ENCODE measurements around the gene RALY. TPM values are rescaled to one million over a fixed set of nuclear protein-coding genes. Genes with fewer than 3 reads are reported as not detected.

RALY gene
- total and polyA plus RNA-seq, 2 of the 4 experiments (the other 2 are of a cell fraction), result 46.2 to 115 TPM

GRCh38 chr20:34022839-34023234 is 29.1 kb downstream of the RALY start:
- Histone ChIP-seq H3K4ac (ENCODE audit: low read depth, low read length) (no peak overlapping the region), H2BK20ac (ENCODE audit: low read depth, low read length) (no peak overlapping the region), H3K4me3 (ENCODE audit: insufficient read depth, low read depth, low read length) (no peak overlapping the region), H2BK5ac (ENCODE audit: low read depth, low read length, poor library complexity, severe bottlenecking) (no peak overlapping the region), H3K56ac (ENCODE audit: extremely low read depth, insufficient read depth, low read length) (no peak overlapping the region), H3K36me3 (ENCODE audit: control insufficient read depth, insufficient read depth, low read length) (0 out of 2 replicates have a peak, but pooled peaks cover 1% of the 10 kb centered on the region), H4K91ac (ENCODE audit: insufficient read depth, low read depth, low read length) (no peak overlapping the region), H3K9me1 (ENCODE audit: insufficient read depth, low read length) (peaks cover 52% of the 10 kb centered on the region), H3K23ac (ENCODE audit: low read depth, low read length) (no peak overlapping the region), H4K5ac (ENCODE audit: low read depth, low read length) (no peak overlapping the region), H3K79me1 (ENCODE audit: low read depth in 1 of 2, low read length in 2 of 2) (peaks cover 69 to 91% of the 10 kb centered on the region in 2 experiments), H2AK9ac (replicated peaks; ENCODE audit: low read depth, low read length, poor library complexity) (no peak overlapping the region), H4K8ac (ENCODE audit: low read depth in 2 of 2, low read length in 2 of 2) (no peak overlapping the region), H2BK120ac (ENCODE audit: low read depth, low read length) (no peak overlapping the region), H4K20me1 (ENCODE audit: insufficient read depth, low read length) (peaks cover 91% of the 10 kb centered on the region), H2BK15ac (ENCODE audit: low read depth, low read length) (no peak overlapping the region), H3K4me1 (ENCODE audit: control insufficient read depth, insufficient read depth, low read length) (peaks cover 18% of the 10 kb centered on the region), H3K27ac (ENCODE audit: insufficient read depth, low read length) (no peak overlapping the region), H3K27me3 (ENCODE audit: control insufficient read depth, insufficient read depth, low read length) (no peaks in the 10 kb centered on the region), H2AFZ (replicated peaks; ENCODE audit: low read length, poor library complexity) (no peak overlapping the region), H3K14ac (replicated peaks; ENCODE audit: low read depth, low read length) (no peak overlapping the region), H3K18ac (ENCODE audit: low read depth, low read length) (no peak overlapping the region), H3K9ac (ENCODE audit: low read depth, low read length) (no peak overlapping the region), H2AK5ac (ENCODE audit: low read depth, low read length) (no peak overlapping the region), H3K9me3 (ENCODE audit: control insufficient read depth, insufficient read depth, low read length) (no peaks in the 10 kb centered on the region), H3K4me2 (ENCODE audit: low read depth, low read length) (no peak overlapping the region)
- BruUV-seq (replicated peaks), result no TSS peak
- in situ Hi-C loops (cut with MboI; ENCODE audit: low sequenced_read_pairs) (no loop called here), intact Hi-C loops (cut with micrococcal nuclease) (no loop called here), dilution Hi-C loops (cut with HindIII; ENCODE audit: low sequenced_read_pairs, unreplicated experiment) (no loop called here)
- WGBS, 2 experiments (ENCODE audit: extremely low coverage in 2 of 2, insufficient read length in 1 of 2), result no CpG with 5 or more reads among the region's 3 CpGs
- CTCF ChIA-PET, result interaction anchor here (0.6 kb wide), 2 partner anchors 13 to 61 kb away, joined by 3 read pairs; no protein-coding TSS in a partner anchor
- POLR2A ChIA-PET (ENCODE audit: unreplicated experiment), result no interaction called here
- DNase-seq, result no peak
- ATAC-seq (ENCODE audit: low read depth), result no peak
- TF ChIP-seq FOS (IDR thresholded peaks at IDR 0.05; ENCODE audit: low read depth, low read length), result no peak
- TF ChIP-seq RFX5 (IDR thresholded peaks at IDR 0.05; ENCODE audit: low read depth, low read length), result no peak
- no peak for TF ChIP-seq MAFK (IDR thresholded peaks at IDR 0.05; ENCODE audit: low read depth, low read length)
- TF ChIP-seq CTCF (conservative IDR thresholded peaks at IDR 0.05; ENCODE audit: low read depth, low read length), result no peak
- TF ChIP-seq BHLHE40 (IDR thresholded peaks at IDR 0.05; ENCODE audit: low read depth, low read length), result no peak
- TF ChIP-seq ELK1 (IDR thresholded peaks at IDR 0.05; ENCODE audit: borderline replicate concordance, low read depth, low read length), result no peak
- TF ChIP-seq SMC3 (IDR thresholded peaks at IDR 0.05; ENCODE audit: low read depth, low read length), result no peak
- no peak for TF ChIP-seq MXI1 (IDR thresholded peaks at IDR 0.05; ENCODE audit: borderline replicate concordance, low read depth, low read length)
- TF ChIP-seq CEBPB (IDR thresholded peaks at IDR 0.05; ENCODE audit: low read depth, low read length), result no peak
- TF ChIP-seq RCOR1 (IDR thresholded peaks at IDR 0.05; ENCODE audit: insufficient replicate concordance, low read length), result no peak
- TF ChIP-seq NFE2L2 (IDR thresholded peaks at IDR 0.05; ENCODE audit: low read depth, low read length), result no peak
- TF ChIP-seq CHD1 (IDR thresholded peaks at IDR 0.05; ENCODE audit: low read depth, low read length), result no peak
- TF ChIP-seq RAD21 (IDR thresholded peaks at IDR 0.05; ENCODE audit: low read length), result no peak
- TF ChIP-seq USF2 (IDR thresholded peaks at IDR 0.05; ENCODE audit: low read depth, low read length), result no peak
- no peak for TF ChIP-seq POLR2A (IDR thresholded peaks at IDR 0.05; ENCODE audit: low read depth, low read length)
- no peak for TF ChIP-seq MAZ (IDR thresholded peaks at IDR 0.05; ENCODE audit: borderline replicate concordance, low read depth, low read length)

All from IMR-90 (cell line).